T-helper 1 cell treated with Interleukin-12 subunit alpha and Interleukin-12 subunit beta and Interleukin-4 antibody, amounts not matched to agents 30 μg/mL and 1 μg/mL, for 36 hours (primary cell): ENCODE results near the gene ARHGAP12.

Experiments used
- H3K27ac Mint-ChIP-seq: one replicate; pipeline ENCODE4 v1.8.0; 2021; ENCODE audit warnings: mild to moderate bottlenecking, mixed read lengths
- H3K27me3 Mint-ChIP-seq: one replicate; pipeline ENCODE4 v1.8.0; 2021; ENCODE audit warnings: low read depth, mixed read lengths
- H3K36me3 Mint-ChIP-seq: one replicate; pipeline ENCODE4 v1.8.0; 2021; ENCODE audit warnings: low read depth, mixed read lengths
- H3K4me1 Mint-ChIP-seq: one replicate; pipeline ENCODE4 v1.8.0; 2021; ENCODE audit warnings: low read depth, mixed read lengths
- H3K4me3 Mint-ChIP-seq: one replicate; pipeline ENCODE4 v1.8.0; 2021; ENCODE audit warnings: mild to moderate bottlenecking, moderate library complexity, mixed read lengths
- H3K9me3 Mint-ChIP-seq: one replicate; pipeline ENCODE4 v1.8.0; 2021; ENCODE audit warnings: mixed read lengths

The ARHGAP12 gene

GRCh38 chr10:31757831-31758230 is 170.8 kb downstream of the ARHGAP12 start:
- H3K27ac Mint-ChIP-seq = no peak overlapping the region
- H3K4me1 Mint-ChIP-seq = peaks cover 11% of the 10 kb centered on the region
- H3K36me3 Mint-ChIP-seq = no peaks in the 10 kb centered on the region
- no peak overlapping the region for H3K4me3 Mint-ChIP-seq
- no peaks in the 10 kb centered on the region for H3K27me3 Mint-ChIP-seq
- no peaks in the 10 kb centered on the region for H3K9me3 Mint-ChIP-seq

DNA sequence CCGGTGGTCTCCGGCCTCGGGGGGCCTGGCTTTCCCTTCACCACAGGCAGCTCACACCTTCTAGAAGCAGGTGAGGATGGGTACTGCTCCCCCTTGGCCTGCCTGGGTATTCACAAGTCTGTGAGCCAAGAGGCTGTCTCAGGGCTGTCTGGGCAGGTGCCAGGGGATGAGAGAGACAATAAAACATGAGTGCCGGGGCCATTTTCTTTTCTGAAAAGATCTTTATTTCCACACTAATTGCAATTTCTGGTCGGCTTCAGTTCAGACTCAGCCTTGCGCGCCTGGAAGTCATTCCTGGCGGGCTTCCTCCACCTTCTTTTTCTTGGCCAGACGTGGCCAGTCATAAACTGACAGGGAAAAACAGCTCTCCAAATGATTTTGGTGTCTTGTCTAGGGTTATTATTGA is 171.2 kb downstream of the ARHGAP12 start:
- H3K4me3 Mint-ChIP-seq = no peak overlapping the region
- no peak overlapping the region for H3K27ac Mint-ChIP-seq
- H3K4me1 Mint-ChIP-seq = peaks cover 11% of the 10 kb centered on the region
- no peaks in the 10 kb centered on the region for H3K27me3 Mint-ChIP-seq
- no peaks in the 10 kb centered on the region for H3K36me3 Mint-ChIP-seq
- H3K9me3 Mint-ChIP-seq = no peaks in the 10 kb centered on the region

- Mint-ChIP-seq H3K9me3 (no peaks in the 10 kb centered on the region), H3K27me3 (no peaks in the 10 kb centered on the region), H3K4me3 (no peak overlapping the region), H3K27ac (no peak overlapping the region), H3K4me1 (peaks cover 15% of the 10 kb centered on the region), H3K36me3 (no peaks in the 10 kb centered on the region)
Observed at GRCh38 chr10:31756729-31757110, 171.9 kb downstream of the ARHGAP12 start.

- Mint-ChIP-seq H3K27ac (no peak overlapping the region), H3K4me3 (no peak overlapping the region), H3K36me3 (no peaks in the 10 kb centered on the region), H3K9me3 (no peaks in the 10 kb centered on the region), H3K4me1 (peaks cover 20% of the 10 kb centered on the region), H3K27me3 (no peaks in the 10 kb centered on the region)
Observed at GRCh38 chr10:31756101-31756728, 172.4 kb downstream of the ARHGAP12 start.
